ENCODE results near the gene PPP2R5B. TPM values are rescaled to one million over a fixed set of nuclear protein-coding genes. Genes with fewer than 3 reads are reported as not detected.

Gene PPP2R5B
- total RNA-seq, 2 experiments from 2014 or later = 8.6 to 16.2 TPM

DNA sequence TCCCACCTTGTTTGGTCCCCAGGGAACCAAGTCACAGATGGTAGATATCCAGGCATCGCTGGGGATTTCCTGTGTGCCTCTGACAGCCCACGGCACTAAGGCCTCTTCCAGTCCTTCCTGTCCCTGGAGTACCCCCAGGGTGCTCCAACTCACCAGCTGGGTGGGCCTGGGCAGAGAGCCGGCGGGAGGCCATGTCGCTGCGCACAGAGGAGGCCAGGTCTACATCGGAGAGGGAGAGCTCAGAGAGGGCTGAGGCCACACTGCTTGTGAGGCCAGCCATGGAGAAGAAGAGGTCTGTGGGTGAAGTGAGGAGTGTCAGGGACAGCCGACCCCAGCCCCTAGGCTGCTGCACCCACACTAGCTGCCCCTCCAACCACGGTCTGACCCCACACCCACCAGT, 12.8 kb upstream of the PPP2R5B start:
- BruUV-seq (replicated peaks) = no TSS peak
- H3K9me2 ChIP-seq (ENCODE audit: insufficient read depth, low read length) = no peaks in the 10 kb centered on the region
- intact Hi-C loops (cut with micrococcal nuclease; ENCODE audit: unreplicated experiment) = loop anchor here (10.0 kb wide), 1 partner anchor 173 kb away; the partner anchor contains the start of genes CDCA5 and ZFPL1
- no peak overlapping the region for H3K4me3 ChIP-seq (ENCODE audit: low read depth, low read length, poor library complexity, severe bottlenecking)
- H3K4me2 ChIP-seq (ENCODE audit: low read length) = no peak overlapping the region
- no peak overlapping the region for H2AFZ ChIP-seq (ENCODE audit: low read length)
- no peak overlapping the region for H3K27ac ChIP-seq (ENCODE audit: low read depth, low read length, poor library complexity, severe bottlenecking)
- no peak for TF ChIP-seq EZH2phosphoT487 (IDR thresholded peaks at IDR 0.05; ENCODE audit: borderline replicate concordance, low read depth, low read length)
- H3K36me3 ChIP-seq (ENCODE audit: insufficient read depth, low read length) = peaks cover 53% of the 10 kb centered on the region
- peaks cover 9% of the 10 kb centered on the region; the same call in 1 of the 2 replicates for H3K79me2 ChIP-seq (ENCODE audit: insufficient read depth, low read depth, low read length)
- no peaks in the 10 kb centered on the region for H3K9me3 ChIP-seq (ENCODE audit: low read length)
- ChIA-PET CTCF (ENCODE audit: unreplicated experiment) (no interaction called here), POLR2A (interaction anchor here (0.6 to 1.0 kb wide), 2 partner anchors 164 to 464 kb away, joined by 3 to 4 read pairs; no protein-coding TSS in a partner anchor)
- DNase-seq (ENCODE audit: low spot score) = no peak
- H4K20me1 ChIP-seq (ENCODE audit: insufficient read depth, low read length) = no peaks in the 10 kb centered on the region
- peaks cover 11% of the 10 kb centered on the region for H3K4me1 ChIP-seq (ENCODE audit: insufficient read depth, low read length, poor library complexity, severe bottlenecking)

DNA sequence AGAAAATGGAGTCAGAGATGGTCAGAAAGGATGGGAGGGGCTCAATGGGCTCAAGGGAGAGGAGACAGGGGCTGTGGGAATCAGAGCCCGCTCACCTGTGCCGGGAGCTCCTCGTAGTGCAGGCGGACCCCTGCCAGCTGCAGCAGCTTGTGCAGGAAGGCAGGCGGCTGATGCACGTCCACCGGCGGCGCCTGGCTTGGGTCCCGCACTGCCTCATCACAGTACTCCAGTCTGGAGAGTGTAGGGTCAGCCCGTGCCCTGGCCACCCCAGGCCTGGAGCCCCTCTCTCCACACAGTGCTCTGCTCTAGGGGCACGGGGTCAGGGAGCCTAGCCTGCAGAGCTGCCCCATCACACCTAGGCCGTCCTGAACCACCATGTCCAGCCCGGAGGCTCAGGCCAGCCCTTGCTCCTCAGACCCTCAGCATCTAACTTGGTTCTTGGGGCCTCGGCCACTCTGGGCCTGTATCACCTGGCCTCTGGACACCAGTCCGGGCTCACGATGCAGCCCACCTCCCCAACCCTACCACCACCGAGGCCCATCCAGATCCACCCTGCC, 11.2 kb upstream of the PPP2R5B start:
- peaks cover 42% of the 10 kb centered on the region for H3K36me3 ChIP-seq (ENCODE audit: insufficient read depth, low read length)
- peaks cover 17% of the 10 kb centered on the region for H3K4me1 ChIP-seq (ENCODE audit: insufficient read depth, low read length, poor library complexity, severe bottlenecking)
- intact Hi-C loops (cut with micrococcal nuclease; ENCODE audit: unreplicated experiment) = loop anchor here (10.0 kb wide), 1 partner anchor 172 kb away; the partner anchor contains the start of genes CDCA5 and ZFPL1
- ChIA-PET CTCF (ENCODE audit: unreplicated experiment) (interaction anchor here (0.6 kb wide), 1 partner anchor 211 kb away, joined by 3 read pairs; no protein-coding TSS in a partner anchor), POLR2A (no interaction called here)
- no peak overlapping the region for H2AFZ ChIP-seq (ENCODE audit: low read length)
- no TSS peak for BruUV-seq (replicated peaks)
- no peak for DNase-seq (ENCODE audit: low spot score)
- no peaks in the 10 kb centered on the region for H3K9me2 ChIP-seq (ENCODE audit: insufficient read depth, low read length)
- no peaks in the 10 kb centered on the region for H3K9me3 ChIP-seq (ENCODE audit: low read length)
- no peaks in the 10 kb centered on the region for H4K20me1 ChIP-seq (ENCODE audit: insufficient read depth, low read length)
- H3K4me3 ChIP-seq (ENCODE audit: low read depth, low read length, poor library complexity, severe bottlenecking) = no peak overlapping the region
- no peak overlapping the region for H3K4me2 ChIP-seq (ENCODE audit: low read length)
- no peak overlapping the region for H3K27ac ChIP-seq (ENCODE audit: low read depth, low read length, poor library complexity, severe bottlenecking)
- peaks cover 10% of the 10 kb centered on the region; the same call in 1 of the 2 replicates for H3K79me2 ChIP-seq (ENCODE audit: insufficient read depth, low read depth, low read length)
- TF ChIP-seq, protein P1, sequence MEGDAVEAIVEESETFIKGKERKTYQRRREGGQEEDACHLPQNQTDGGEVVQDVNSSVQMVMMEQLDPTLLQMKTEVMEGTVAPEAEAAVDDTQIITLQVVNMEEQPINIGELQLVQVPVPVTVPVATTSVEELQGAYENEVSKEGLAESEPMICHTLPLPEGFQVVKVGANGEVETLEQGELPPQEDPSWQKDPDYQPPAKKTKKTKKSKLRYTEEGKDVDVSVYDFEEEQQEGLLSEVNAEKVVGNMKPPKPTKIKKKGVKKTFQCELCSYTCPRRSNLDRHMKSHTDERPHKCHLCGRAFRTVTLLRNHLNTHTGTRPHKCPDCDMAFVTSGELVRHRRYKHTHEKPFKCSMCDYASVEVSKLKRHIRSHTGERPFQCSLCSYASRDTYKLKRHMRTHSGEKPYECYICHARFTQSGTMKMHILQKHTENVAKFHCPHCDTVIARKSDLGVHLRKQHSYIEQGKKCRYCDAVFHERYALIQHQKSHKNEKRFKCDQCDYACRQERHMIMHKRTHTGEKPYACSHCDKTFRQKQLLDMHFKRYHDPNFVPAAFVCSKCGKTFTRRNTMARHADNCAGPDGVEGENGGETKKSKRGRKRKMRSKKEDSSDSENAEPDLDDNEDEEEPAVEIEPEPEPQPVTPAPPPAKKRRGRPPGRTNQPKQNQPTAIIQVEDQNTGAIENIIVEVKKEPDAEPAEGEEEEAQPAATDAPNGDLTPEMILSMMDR (conservative IDR thresholded peaks at IDR 0.05; ENCODE audit: low read length) = no peak
- TF ChIP-seq EZH2phosphoT487 (IDR thresholded peaks at IDR 0.05; ENCODE audit: borderline replicate concordance, low read depth, low read length) = no peak

DNA sequence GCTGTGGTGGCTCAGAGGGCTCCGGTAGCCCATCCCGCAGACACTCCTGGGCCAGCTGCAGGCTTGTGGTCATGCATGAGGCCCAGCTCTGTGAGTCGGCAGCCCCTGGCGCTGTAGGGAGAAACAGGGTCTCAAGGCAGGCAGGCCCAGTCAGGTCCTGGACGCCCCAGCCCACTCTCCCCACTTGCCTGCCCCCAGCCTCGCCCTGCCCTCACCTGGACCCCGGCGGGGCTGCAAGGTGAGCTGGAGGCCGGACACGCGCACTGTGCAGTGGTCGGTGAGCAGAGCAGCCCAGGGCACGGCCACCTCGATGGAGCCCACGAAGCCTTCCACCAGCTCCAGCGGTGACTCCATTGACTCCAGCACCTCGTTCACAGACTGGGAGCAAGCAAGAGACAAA, 10.4 kb upstream of the PPP2R5B start:
- H2AFZ ChIP-seq (ENCODE audit: low read length) = no peak overlapping the region
- intact Hi-C loops (cut with micrococcal nuclease; ENCODE audit: unreplicated experiment) = loop anchor here (10.0 kb wide), 1 partner anchor 171 kb away; the partner anchor contains the start of genes CDCA5 and ZFPL1
- no peak for DNase-seq (ENCODE audit: low spot score)
- no TSS peak for BruUV-seq (replicated peaks)
- CTCF ChIA-PET (ENCODE audit: unreplicated experiment) = no interaction called here
- peaks cover 42% of the 10 kb centered on the region for H3K36me3 ChIP-seq (ENCODE audit: insufficient read depth, low read length)
- POLR2A ChIA-PET = no interaction called here
- peaks cover 25% of the 10 kb centered on the region for H3K4me1 ChIP-seq (ENCODE audit: insufficient read depth, low read length, poor library complexity, severe bottlenecking)
- no peaks in the 10 kb centered on the region for H4K20me1 ChIP-seq (ENCODE audit: insufficient read depth, low read length)
- peaks cover 10% of the 10 kb centered on the region; the same call in 1 of the 2 replicates for H3K79me2 ChIP-seq (ENCODE audit: insufficient read depth, low read depth, low read length)
- H3K27ac ChIP-seq (ENCODE audit: low read depth, low read length, poor library complexity, severe bottlenecking) = no peak overlapping the region
- no peak overlapping the region for H3K4me2 ChIP-seq (ENCODE audit: low read length)
- no peaks in the 10 kb centered on the region for H3K9me2 ChIP-seq (ENCODE audit: insufficient read depth, low read length)
- no peak for TF ChIP-seq EZH2phosphoT487 (IDR thresholded peaks at IDR 0.05; ENCODE audit: borderline replicate concordance, low read depth, low read length)
- TF ChIP-seq, protein P1 (conservative IDR thresholded peaks at IDR 0.05; ENCODE audit: low read length) = no peak
- H3K4me3 ChIP-seq (ENCODE audit: low read depth, low read length, poor library complexity, severe bottlenecking) = no peak overlapping the region
- H3K9me3 ChIP-seq (ENCODE audit: low read length) = no peaks in the 10 kb centered on the region

All from OCI-LY7 (cell line).